Endothelial cell (in vitro differentiated cells): Measurements from ENCODE around the gene PODXL2. TPM values are rescaled to one million over a fixed set of nuclear protein-coding genes. Genes with fewer than 3 reads are reported as not detected.

Experiments used
- DNase-seq: peaks from one replicate; pipeline ENCODE4 v3.0.0; 2021; ENCODE audit warnings: low spot score
- H3K27ac Mint-ChIP-seq: one replicate; pipeline ENCODE4 v1.8.0; 2021; ENCODE audit warnings: mixed read lengths, inconsistent platforms; ENCODE audit not compliant: unreplicated experiment
- H3K27me3 Mint-ChIP-seq: one replicate; pipeline ENCODE4 v1.8.0; 2021; ENCODE audit warnings: mild to moderate bottlenecking, moderate library complexity, mixed read lengths, inconsistent platforms; ENCODE audit not compliant: unreplicated experiment
- H3K36me3 Mint-ChIP-seq: one replicate; pipeline ENCODE4 v1.8.0; 2021; ENCODE audit warnings: mild to moderate bottlenecking, low read depth, mixed read lengths, inconsistent platforms; ENCODE audit not compliant: unreplicated experiment
- H3K4me1 Mint-ChIP-seq: one replicate; pipeline ENCODE4 v1.8.0; 2021; ENCODE audit warnings: mild to moderate bottlenecking, mixed read lengths, inconsistent platforms; ENCODE audit not compliant: unreplicated experiment
- H3K4me3 Mint-ChIP-seq: one replicate; pipeline ENCODE4 v1.8.0; 2021; ENCODE audit warnings: mild to moderate bottlenecking, mixed read lengths, inconsistent platforms; ENCODE audit not compliant: unreplicated experiment
- H3K9me3 Mint-ChIP-seq: one replicate; pipeline ENCODE4 v1.8.0; 2021; ENCODE audit warnings: mixed read lengths, inconsistent platforms; ENCODE audit not compliant: unreplicated experiment
- CTCF ChIP-seq: fragments of 200-600 bp; sonication (generic); IDR thresholded peaks from one replicate; pipeline ENCODE4 v1.5.0; 2021; ENCODE audit warnings: antibody characterized with exemption; ENCODE audit not compliant: unreplicated experiment
- total RNA-seq: library from RNA; stranded (reverse); fragmentation: NEBNext Ultra II Directional; extraction: Animal tissue kit (Norgen Biotek cat#: 25700); gene quantifications from one replicate; pipeline ENCODE4 v1.2.1, GENCODE V29; 2021; ENCODE audit not compliant: unreplicated experiment

The PODXL2 gene
- total RNA-seq, 1 donor from 2014 or later: 16.4 TPM

DNA sequence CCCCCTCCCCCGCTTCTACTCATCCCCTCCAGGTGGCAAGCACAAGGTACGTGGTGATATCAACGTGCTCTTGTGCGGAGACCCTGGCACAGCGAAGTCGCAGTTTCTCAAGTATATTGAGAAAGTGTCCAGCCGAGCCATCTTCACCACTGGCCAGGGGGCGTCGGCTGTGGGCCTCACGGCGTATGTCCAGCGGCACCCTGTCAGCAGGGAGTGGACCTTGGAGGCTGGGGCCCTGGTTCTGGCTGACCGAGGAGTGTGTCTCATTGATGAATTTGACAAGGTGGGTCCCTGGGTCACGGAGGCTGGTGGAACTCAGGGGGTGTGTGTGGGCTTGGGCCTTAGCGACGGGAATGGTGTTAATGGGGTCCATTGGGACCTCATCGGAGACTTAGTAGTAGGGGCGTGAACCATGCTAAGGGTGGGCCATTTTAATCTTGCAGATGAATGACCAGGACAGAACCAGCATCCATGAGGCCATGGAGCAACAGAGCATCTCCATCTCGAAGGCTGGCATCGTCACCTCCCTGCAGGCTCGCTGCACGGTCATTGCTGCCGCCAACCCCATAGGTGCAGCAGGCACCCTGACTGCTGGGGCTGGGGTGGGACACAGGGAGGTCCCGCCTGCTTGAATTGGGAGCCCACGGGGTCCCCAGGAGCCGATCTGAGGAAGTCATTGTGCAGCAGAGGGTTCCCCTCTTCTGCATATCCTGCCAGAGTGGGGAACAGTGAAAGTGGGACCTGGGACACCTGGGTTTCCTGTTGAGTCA, 12.0 kb upstream of the PODXL2 start:
- TF ChIP-seq CTCF: no peak
- no peak overlapping the region for H3K4me3 Mint-ChIP-seq
- peaks cover 38% of the 10 kb centered on the region for H3K36me3 Mint-ChIP-seq
- H3K27ac Mint-ChIP-seq: no peak overlapping the region
- H3K4me1 Mint-ChIP-seq: peaks cover 28% of the 10 kb centered on the region
- no peaks in the 10 kb centered on the region for H3K9me3 Mint-ChIP-seq
- DNase-seq: no peak
- H3K27me3 Mint-ChIP-seq: peaks cover 10% of the 10 kb centered on the region

- Mint-ChIP-seq H3K36me3 (peaks cover 41% of the 10 kb centered on the region), H3K27ac (no peak overlapping the region), H3K9me3 (no peaks in the 10 kb centered on the region), H3K4me1 (peaks cover 15% of the 10 kb centered on the region), H3K27me3 (peaks cover 10% of the 10 kb centered on the region), H3K4me3 (peak overlapping the region; percentile 3)
- no peak for TF ChIP-seq CTCF
- DNase-seq: no peak
These were observed 10.1 kb upstream of the PODXL2 start for GRCh38 chr3:127618891-127619290.

GRCh38 chr3:127620637-127621375, 8.2 kb upstream of the PODXL2 start:
- H3K4me1 Mint-ChIP-seq: no peaks in the 10 kb centered on the region

GRCh38 chr3:127622031-127622430, 7.0 kb upstream of the PODXL2 start:
- Mint-ChIP-seq H3K27me3 (peaks cover 6% of the 10 kb centered on the region), H3K9me3 (no peaks in the 10 kb centered on the region), H3K4me1 (no peaks in the 10 kb centered on the region), H3K4me3 (no peak overlapping the region), H3K36me3 (peaks cover 35% of the 10 kb centered on the region), H3K27ac (no peak overlapping the region)
- DNase-seq: no peak
- no peak for TF ChIP-seq CTCF

More at GRCh38 chr3:127620637-127621375, 8.2 kb upstream of the PODXL2 start:
- H3K27me3 Mint-ChIP-seq: peaks cover 10% of the 10 kb centered on the region
- H3K27ac Mint-ChIP-seq: no peak overlapping the region
- no peaks in the 10 kb centered on the region for H3K9me3 Mint-ChIP-seq
- no peak for DNase-seq
- peak overlapping the region; percentile 34 for H3K4me3 Mint-ChIP-seq
- no peak for TF ChIP-seq CTCF
- H3K36me3 Mint-ChIP-seq: peaks cover 38% of the 10 kb centered on the region
